ENCODE results near the gene NEDD4.

GRCh38 chr15:55796321-55796965 is 197.0 kb downstream of the NEDD4 start:
- TF ChIP-seq ZNF274 (IDR thresholded peaks at IDR 0.05; ENCODE audit: low read depth, low read length) (no peak), YY1 (IDR thresholded peaks at IDR 0.05; ENCODE audit: insufficient read depth, insufficient read length) (no peak), SUZ12 (IDR thresholded peaks at IDR 0.05; ENCODE audit: extremely low read depth, insufficient read depth, insufficient read length) (no peak)
